WTC11 (cell line): Measurements from ENCODE around the gene CCDC24. TPM values are rescaled to one million over a fixed set of nuclear protein-coding genes. Genes with fewer than 3 reads are reported as not detected.
A peak's percentile ranks its signal among the peaks of the same experiment; 100 is the strongest.

Experiments used
- ATAC-seq: fragments of 200-7000 bp; cut with Tn5 transposase; 2 replicates; pipeline ENCODE4 v1.10.0; 2021; ENCODE audit warnings: mild to moderate bottlenecking, moderate library complexity
- CTCF ChIA-PET: fragments of 300-600 bp; sonication (Branson Sonifier 250); formaldehyde crosslinking; loops from one replicate; lab custom pipeline; 2021; ENCODE audit warnings: antibody characterized with exemption; lab: Charles Lee
- POLR2A ChIA-PET: fragments of 350-600 bp; sonication (Branson Sonifier 250); formaldehyde crosslinking; loops from one replicate; lab custom pipeline; 2021; ENCODE audit warnings: antibody characterized with exemption; lab: Charles Lee
- DNase-seq: peaks from one replicate; pipeline ENCODE4 v3.0.0; 2021; ENCODE audit warnings: low spot score
- H3K27ac Mint-ChIP-seq: 2 replicates; pipeline ENCODE4 v1.8.0; 2021; ENCODE audit warnings: mixed read lengths
- H3K27me3 Mint-ChIP-seq: 2 replicates; pipeline ENCODE4 v1.8.0; 2021; ENCODE audit warnings: low read depth, mild to moderate bottlenecking, moderate library complexity, mixed read lengths
- H3K36me3 Mint-ChIP-seq: 2 replicates; pipeline ENCODE4 v1.8.0; 2021; ENCODE audit warnings: mixed read lengths
- H3K4me1 Mint-ChIP-seq: 2 replicates; pipeline ENCODE4 v1.8.0; 2022; ENCODE audit warnings: mixed read lengths
- H3K4me3 Mint-ChIP-seq: 2 replicates; pipeline ENCODE4 v1.8.0; 2021; ENCODE audit warnings: mild to moderate bottlenecking, moderate library complexity, mixed read lengths
- H3K9me3 Mint-ChIP-seq: 2 replicates; pipeline ENCODE4 v1.8.0; 2021; ENCODE audit warnings: mixed read lengths
- AR ChIP-seq: fragments of 250-450 bp; sonication (Bioruptor Pico); IDR thresholded peaks from 2 replicates; pipeline ENCODE4 v1.9.0; 2021; ENCODE audit warnings: mild to moderate bottlenecking
- ATF2 ChIP-seq: sonication (generic); formaldehyde crosslinking; IDR thresholded peaks from 2 replicates; pipeline ENCODE4 v1.8.1; 2022; ENCODE audit warnings: low read depth, missing genetic modification reagents, borderline replicate concordance
- CBFB ChIP-seq: sonication (generic); formaldehyde crosslinking; IDR thresholded peaks from 2 replicates; pipeline ENCODE4 v1.8.1; 2022; ENCODE audit warnings: mild to moderate bottlenecking, low read depth, missing genetic modification reagents
- CDX4 ChIP-seq: fragments of 250-450 bp; sonication (Bioruptor Pico); IDR thresholded peaks from 2 replicates; pipeline ENCODE4 v1.9.0; 2021; ENCODE audit warnings: moderate library complexity, mild to moderate bottlenecking, inconsistent platforms, borderline replicate concordance
- E2F1 ChIP-seq: sonication (generic); formaldehyde crosslinking; IDR thresholded peaks from 2 replicates; pipeline ENCODE4 v1.8.0; 2022; ENCODE audit warnings: mild to moderate bottlenecking, missing genetic modification reagents
- EMX1 ChIP-seq: fragments of 250-450 bp; sonication (Bioruptor Pico); IDR thresholded peaks from 2 replicates; pipeline ENCODE4 v1.8.0; 2021; ENCODE audit warnings: mild to moderate bottlenecking
- ETV6 ChIP-seq: sonication (generic); formaldehyde crosslinking; IDR thresholded peaks from 2 replicates; pipeline ENCODE4 v1.8.1; 2022; ENCODE audit warnings: mild to moderate bottlenecking, missing genetic modification reagents
- FOXJ3 ChIP-seq: sonication (generic); formaldehyde crosslinking; IDR thresholded peaks from 2 replicates; pipeline ENCODE4 v1.9.0; 2021; ENCODE audit warnings: missing genetic modification reagents, mild to moderate bottlenecking, borderline replicate concordance
- GABPB1 ChIP-seq: sonication (generic); formaldehyde crosslinking; IDR thresholded peaks from 2 replicates; pipeline ENCODE4 v1.8.1; 2023; ENCODE audit warnings: mild to moderate bottlenecking, missing genetic modification reagents
- HMGXB4 ChIP-seq: sonication (generic); formaldehyde crosslinking; IDR thresholded peaks from 2 replicates; pipeline ENCODE4 v1.8.1; 2023; ENCODE audit warnings: mild to moderate bottlenecking, moderate library complexity, missing genetic modification reagents
- IRF2 ChIP-seq: sonication (generic); formaldehyde crosslinking; IDR thresholded peaks from 2 replicates; pipeline ENCODE4 v1.8.0; 2022; ENCODE audit warnings: low read depth, missing genetic modification reagents, borderline replicate concordance
- JAZF1 ChIP-seq: fragments of 250-450 bp; sonication (Bioruptor Pico); IDR thresholded peaks from 2 replicates; pipeline ENCODE4 v1.9.0; 2021; ENCODE audit warnings: moderate library complexity, mild to moderate bottlenecking, inconsistent platforms
- MXD4 ChIP-seq: fragments of 250-450 bp; sonication (Bioruptor Pico); IDR thresholded peaks from 2 replicates; pipeline ENCODE4 v1.8.0; 2021; ENCODE audit warnings: mild to moderate bottlenecking, moderate library complexity, borderline replicate concordance
- NR2C2 ChIP-seq: sonication (generic); formaldehyde crosslinking; IDR thresholded peaks from 2 replicates; pipeline ENCODE4 v1.8.0; 2022; ENCODE audit warnings: mild to moderate bottlenecking, missing genetic modification reagents
- OVOL2 ChIP-seq: fragments of 250-450 bp; sonication (Bioruptor Pico); IDR thresholded peaks from 2 replicates; pipeline ENCODE4 v1.9.0; 2021; ENCODE audit warnings: mild to moderate bottlenecking, borderline replicate concordance
- TEAD1 ChIP-seq: sonication (generic); formaldehyde crosslinking; IDR thresholded peaks from 2 replicates; pipeline ENCODE4 v1.8.0; 2022; ENCODE audit warnings: mild to moderate bottlenecking, missing genetic modification reagents
- TEAD4 ChIP-seq: sonication (generic); formaldehyde crosslinking; IDR thresholded peaks from 2 replicates; pipeline ENCODE4 v1.8.0; 2022; ENCODE audit warnings: mild to moderate bottlenecking, missing genetic modification reagents
- USF2 ChIP-seq: sonication (generic); formaldehyde crosslinking; IDR thresholded peaks from 2 replicates; pipeline ENCODE4 v1.8.1; 2023; ENCODE audit warnings: mild to moderate bottlenecking, missing genetic modification reagents, moderate library complexity
- ZBTB21 ChIP-seq: sonication (generic); formaldehyde crosslinking; IDR thresholded peaks from 2 replicates; pipeline ENCODE4 v1.8.1; 2023; ENCODE audit warnings: mild to moderate bottlenecking, missing genetic modification reagents, borderline replicate concordance
- ZNF138 ChIP-seq: sonication (generic); formaldehyde crosslinking; conservative IDR thresholded peaks from 2 replicates; pipeline ENCODE4 v1.8.1; 2022; ENCODE audit warnings: mild to moderate bottlenecking, moderate library complexity, missing genetic modification reagents
- ZNF232 ChIP-seq: sonication (generic); formaldehyde crosslinking; IDR thresholded peaks from 2 replicates; pipeline ENCODE4 v1.8.0; 2022; ENCODE audit warnings: mild to moderate bottlenecking, missing genetic modification reagents
- ZNF263 ChIP-seq: sonication (generic); formaldehyde crosslinking; IDR thresholded peaks from 2 replicates; pipeline ENCODE4 v1.8.1; 2022; ENCODE audit warnings: low read depth, mild to moderate bottlenecking, moderate library complexity, missing genetic modification reagents
- ZNF396 ChIP-seq: fragments of 250-450 bp; sonication (Bioruptor Pico); IDR thresholded peaks from 2 replicates; pipeline ENCODE4 v1.8.0; 2021; ENCODE audit warnings: mild to moderate bottlenecking, moderate library complexity, borderline replicate concordance
- ZNF671 ChIP-seq: fragments of 250-450 bp; sonication (Bioruptor Pico); IDR thresholded peaks from 2 replicates; pipeline ENCODE4 v1.8.0; 2021; ENCODE audit warnings: mild to moderate bottlenecking
- ZSCAN18 ChIP-seq: fragments of 250-450 bp; sonication (Bioruptor Pico); IDR thresholded peaks from 2 replicates; pipeline ENCODE4 v2.1.2; 2022; ENCODE audit warnings: mild to moderate bottlenecking, moderate library complexity
- total RNA-seq: library from RNA; stranded (reverse); gene quantifications from 3 replicates; pipeline ENCODE4 v1.2.3, GENCODE V29; 2021

CCDC24 gene
- total RNA-seq, 1 experiment from 2014 or later, result 12.1 TPM

GRCh38 chr1:43969416-43969745 lies 22.0 kb upstream of the CCDC24 start:
- H3K4me1 Mint-ChIP-seq, result peaks cover 21% of the 10 kb centered on the region
- POLR2A ChIA-PET, result interaction anchor here (1.0 kb wide), 1 partner anchor 62 kb away, joined by 3 read pairs; no protein-coding TSS in a partner anchor
- CTCF ChIA-PET, result interaction anchor here (0.7 to 2.8 kb wide), 9 partner anchors 11 to 206 kb away, joined by 3 to 27 read pairs (median 5); partner anchors contain the start of gene IPO13
- H3K27me3 Mint-ChIP-seq, result no peaks in the 10 kb centered on the region
- no peaks in the 10 kb centered on the region for H3K9me3 Mint-ChIP-seq
- no peak overlapping the region for H3K27ac Mint-ChIP-seq
- TF ChIP-seq ZSCAN18 (CRISPR knock-in tag) (no peak), GABPB1 (no peak), JAZF1 (CRISPR knock-in tag) (no peak), E2F1 (CRISPR knock-in tag) (no peak), ZNF396 (no peak)
- DNase-seq (no peak), ATAC-seq (no peak)
- peak overlapping the region; percentile 97 for H3K4me3 Mint-ChIP-seq
- peaks cover 13% of the 10 kb centered on the region; the same call in 1 of the 2 replicates for H3K36me3 Mint-ChIP-seq

GRCh38 chr1:43969746-43970466 lies 21.5 kb upstream of the CCDC24 start, which contains the start of gene DPH2:
TSS of gene DPH2 (plus strand) at chr1:43970010. CDS start at chr1:43970176, 166 bp downstream.
- no peaks in the 10 kb centered on the region for H3K27me3 Mint-ChIP-seq
- H3K4me3 Mint-ChIP-seq, result peak within 1 kb of the TSS; percentile 97
- peaks cover 21% of the 10 kb centered on the region for H3K4me1 Mint-ChIP-seq
- peak; percentile 91 for ATAC-seq
- peak; percentile 98 for DNase-seq
- H3K36me3 Mint-ChIP-seq, result peaks cover 13% of the 10 kb centered on the region; the same call in 1 of the 2 replicates
- POLR2A ChIA-PET, result interaction anchor here (0.8 to 1.0 kb wide), 3 partner anchors 22 to 99 kb away, joined by 3 to 5 read pairs (median 3); no protein-coding TSS in a partner anchor
- peak within 1 kb of the TSS; percentile 17 for H3K27ac Mint-ChIP-seq
- CTCF ChIA-PET, result interaction anchor here (0.6 to 2.8 kb wide), 13 partner anchors 11 to 317 kb away, joined by 3 to 27 read pairs (median 4); partner anchors contain the start of gene IPO13
- H3K9me3 Mint-ChIP-seq, result no peaks in the 10 kb centered on the region
- TF ChIP-seq IRF2, result no peak
- peak; percentile 78; the same call in 1 of the 2 replicates for TF ChIP-seq NR2C2
- no peak for TF ChIP-seq ZNF232 (CRISPR knock-in tag)
- TF ChIP-seq ZBTB21 (CRISPR knock-in tag), result no peak
- no peak for TF ChIP-seq AR (CRISPR knock-in tag)
- TF ChIP-seq FOXJ3 (CRISPR knock-in tag), result no peak
- TF ChIP-seq ZNF263 (CRISPR knock-in tag), result no peak
- TF ChIP-seq CBFB, result no peak
- TF ChIP-seq ETV6 (CRISPR knock-in tag), result 0 out of 2 replicates have a peak, but pooled peaks have one; percentile 62
- no peak for TF ChIP-seq JAZF1 (CRISPR knock-in tag)
- TF ChIP-seq ZNF138 (CRISPR knock-in tag), result no peak
- no peak for TF ChIP-seq CDX4 (CRISPR knock-in tag)
- no peak for TF ChIP-seq MXD4
- TF ChIP-seq OVOL2 (CRISPR knock-in tag), result no peak
- TF ChIP-seq TEAD4 (CRISPR knock-in tag), result no peak
- no peak for TF ChIP-seq ATF2
- TF ChIP-seq EMX1 (CRISPR knock-in tag), result no peak
- no peak for TF ChIP-seq HMGXB4 (CRISPR knock-in tag)
- peak; percentile 81 for TF ChIP-seq USF2 (CRISPR knock-in tag)
- no peak for TF ChIP-seq ZNF671 (CRISPR knock-in tag)
- no peak for TF ChIP-seq TEAD1 (CRISPR knock-in tag)
